Stimulated activated CD4-positive, alpha-beta T cell treated with anti-CD3 and anti-CD28 coated beads, Interleukin-1b, Interleukin-23, amount 100 ng/mL, for 24 hours (primary cell): ENCODE results near the gene UBE2D2.

Experiments used
- DNase-seq, 4 experiments: peaks; one replicate each; pipeline ENCODE4 v3.0.0-alpha.2; 2020; ENCODE audit warnings: low read depth in 4 of 4, low spot score in 1 of 4

Gene UBE2D2

DNA sequence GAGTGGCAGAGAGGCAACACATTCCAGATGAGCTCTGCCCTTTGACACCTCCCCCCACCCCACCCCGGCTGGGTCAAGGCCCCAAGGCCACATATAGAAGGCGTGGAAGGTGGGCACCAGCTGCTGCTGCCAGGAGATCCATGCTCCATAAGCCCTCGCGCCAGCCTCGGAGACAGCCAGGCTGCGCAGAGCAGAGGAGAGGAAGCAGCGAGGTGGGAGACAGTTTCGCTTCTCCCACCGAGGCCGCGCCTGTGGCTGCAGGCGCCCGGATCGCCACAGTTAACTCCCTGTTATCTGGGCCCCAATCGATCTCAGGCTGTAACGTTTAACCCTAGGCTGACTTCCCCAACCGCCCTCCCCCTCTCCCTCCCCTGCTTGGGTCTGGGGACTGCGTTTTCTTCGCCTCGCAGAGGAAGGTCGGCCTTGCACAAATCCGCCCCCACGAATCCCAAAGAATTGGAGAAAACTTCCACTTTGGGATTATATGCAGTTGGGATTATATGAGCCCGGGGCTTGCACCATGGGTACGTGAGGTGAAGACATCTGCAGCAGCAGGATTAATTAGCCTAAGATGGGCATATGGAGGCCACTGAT, 85.9 kb downstream of the UBE2D2 start:
- no peak for DNase-seq

DNA sequence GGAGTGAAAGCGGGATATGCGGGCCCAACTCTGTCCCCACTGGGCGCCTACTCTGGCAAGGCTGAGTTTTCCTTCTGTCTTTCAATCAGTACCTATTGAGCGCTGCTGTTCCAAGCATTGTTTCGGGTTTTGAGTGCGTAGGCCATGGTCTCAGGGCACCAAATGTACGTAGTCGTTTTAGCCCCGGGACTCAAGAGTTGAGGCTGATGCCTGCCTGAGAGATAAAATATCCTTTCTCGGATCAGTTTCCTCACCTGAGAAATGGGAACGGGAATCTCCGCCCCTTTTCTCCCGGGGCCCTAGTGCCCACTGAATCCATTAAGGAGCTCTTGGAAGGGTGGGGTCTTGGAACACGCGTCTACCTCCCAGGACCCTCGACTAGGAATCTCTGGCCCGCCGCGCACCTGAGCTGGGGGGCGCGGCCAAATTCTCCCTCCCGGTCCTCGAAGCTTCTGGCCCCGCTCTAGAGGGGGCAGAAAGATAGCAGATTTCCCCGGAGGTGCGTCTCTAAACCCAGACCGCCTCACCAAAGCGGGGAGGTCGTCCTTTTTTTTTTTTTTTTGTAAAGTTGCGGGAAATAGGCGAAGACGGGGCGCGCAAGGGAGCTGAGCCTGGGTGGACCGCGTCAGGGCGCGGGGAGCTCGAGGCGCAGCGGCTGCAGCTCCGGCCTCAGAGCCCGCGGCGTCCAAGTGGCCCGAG, 86.5 kb downstream of the UBE2D2 start:
- no peak for DNase-seq

DNA sequence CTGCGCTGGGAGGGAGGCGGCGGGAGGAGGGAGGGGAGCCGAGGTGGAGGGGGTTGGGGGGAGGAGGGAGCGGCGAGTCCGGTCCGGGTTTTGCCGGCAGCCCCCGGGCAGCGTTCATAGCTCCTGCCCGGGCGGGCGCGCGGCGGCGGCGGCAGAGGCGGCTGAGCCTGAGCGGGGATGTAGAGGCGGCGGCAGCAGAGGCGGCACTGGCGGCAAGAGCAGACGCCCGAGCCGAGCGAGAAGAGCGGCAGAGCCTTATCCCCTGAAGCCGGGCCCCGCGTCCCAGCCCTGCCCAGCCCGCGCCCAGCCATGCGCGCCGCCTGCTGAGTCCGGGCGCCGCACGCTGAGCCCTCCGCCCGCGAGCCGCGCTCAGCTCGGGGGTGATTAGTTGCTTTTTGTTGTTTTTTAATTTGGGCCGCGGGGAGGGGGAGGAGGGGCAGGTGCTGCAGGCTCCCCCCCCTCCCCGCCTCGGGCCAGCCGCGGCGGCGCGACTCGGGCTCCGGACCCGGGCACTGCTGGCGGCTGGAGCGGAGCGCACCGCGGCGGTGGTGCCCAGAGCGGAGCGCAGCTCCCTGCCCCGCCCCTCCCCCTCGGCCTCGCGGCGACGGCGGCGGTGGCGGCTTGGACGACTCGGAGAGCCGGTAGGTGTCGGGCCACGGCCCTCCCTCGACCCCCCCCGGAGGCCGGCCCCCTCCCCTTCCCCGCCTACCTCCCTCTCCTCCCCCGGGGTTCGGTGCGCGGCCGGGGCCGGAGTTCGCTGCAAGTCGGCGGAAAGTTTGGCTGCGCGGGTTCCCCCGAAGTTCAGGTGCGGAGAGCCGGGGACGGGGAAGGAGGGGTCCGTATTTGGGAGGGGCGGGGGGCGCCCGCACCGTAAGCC, 87.3 kb downstream of the UBE2D2 start, which contains the start of gene CXXC5:
Gene CXXC5, plus strand, starts transcription at position 145 of the 877 bp plus-strand sequence. CDS start 32,175 bp downstream, outside the sequence.
- peak in 1 of 4 experiments; percentile 46 for DNase-seq

DNA sequence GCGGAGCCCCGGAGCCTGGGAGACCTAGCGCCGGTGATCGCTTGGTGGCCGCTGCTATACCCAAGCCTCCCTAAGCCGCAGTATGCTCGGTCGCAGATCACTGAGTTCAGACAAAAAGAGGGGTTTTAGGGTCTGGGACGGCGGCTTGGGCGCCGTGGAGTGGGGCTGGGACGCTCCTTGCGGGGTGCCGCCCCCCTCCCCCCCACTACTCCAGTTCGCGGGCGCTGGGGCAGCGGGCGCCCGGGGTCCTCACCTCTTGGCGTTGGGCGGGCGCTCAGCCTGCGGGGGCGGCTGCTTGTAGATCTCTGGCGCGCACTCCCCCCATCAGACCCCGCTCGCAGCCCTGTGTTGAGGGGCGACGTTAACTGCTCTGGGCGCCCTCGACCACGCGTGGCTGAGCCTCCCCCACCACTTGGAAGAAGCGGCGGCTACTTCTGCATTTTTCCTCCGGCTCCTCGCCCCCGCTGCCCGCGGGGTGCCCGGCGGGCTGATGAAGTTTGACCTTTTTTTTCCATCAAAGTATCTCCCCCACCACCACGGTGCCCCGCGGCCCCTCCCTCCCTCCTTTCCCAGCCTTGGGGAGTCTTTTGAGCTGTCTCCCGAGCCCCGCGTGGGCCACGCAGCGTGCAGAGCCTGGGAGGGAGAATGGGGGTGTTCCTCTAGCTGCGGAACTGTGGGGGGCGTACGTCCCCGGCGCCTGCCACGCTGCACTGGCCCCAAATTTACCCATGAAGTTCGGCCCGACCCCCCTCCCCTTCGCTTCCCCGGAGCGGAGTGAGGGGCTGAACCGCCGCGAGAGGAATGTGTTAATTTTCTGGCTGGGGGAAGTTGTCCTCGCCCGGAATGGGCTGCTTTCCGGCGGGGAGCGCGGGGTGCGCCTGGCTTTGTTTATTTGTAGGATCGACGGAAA, 88.2 kb downstream of the UBE2D2 start:
- no peak for DNase-seq

DNA sequence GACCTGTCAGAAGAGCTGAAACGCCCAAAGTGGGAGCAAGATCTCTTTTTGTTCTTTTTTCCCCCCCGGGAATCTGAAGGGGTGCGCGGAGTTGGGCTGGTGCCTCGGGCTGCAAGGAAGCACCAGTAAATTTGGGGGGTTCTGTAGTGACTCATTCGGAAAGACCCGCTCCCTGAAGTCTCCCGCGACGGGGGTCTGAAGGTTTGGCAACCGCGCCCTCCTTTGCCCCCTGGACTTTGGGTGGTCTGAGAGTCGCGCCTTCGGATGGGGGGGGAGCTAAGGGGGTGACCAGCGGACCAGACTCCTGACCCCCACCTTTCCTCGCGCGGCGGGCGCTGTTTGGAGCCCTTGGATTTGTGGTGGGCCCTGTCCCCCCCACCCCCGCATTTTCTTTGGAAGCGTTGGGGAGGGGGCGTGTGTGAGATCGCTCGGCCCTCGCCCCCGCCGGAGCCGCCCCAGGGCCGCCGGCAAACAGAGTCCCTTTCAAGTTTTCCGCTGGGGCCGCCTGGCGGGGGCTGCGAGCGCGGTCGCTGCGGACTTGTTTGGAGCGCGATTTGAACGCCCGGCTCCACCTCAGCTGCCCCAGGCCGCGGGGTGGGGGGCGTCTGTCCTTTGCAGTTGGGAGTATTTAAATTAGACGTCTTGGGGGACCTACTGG, 89.0 kb downstream of the UBE2D2 start:
- DNase-seq: no peak

DNA sequence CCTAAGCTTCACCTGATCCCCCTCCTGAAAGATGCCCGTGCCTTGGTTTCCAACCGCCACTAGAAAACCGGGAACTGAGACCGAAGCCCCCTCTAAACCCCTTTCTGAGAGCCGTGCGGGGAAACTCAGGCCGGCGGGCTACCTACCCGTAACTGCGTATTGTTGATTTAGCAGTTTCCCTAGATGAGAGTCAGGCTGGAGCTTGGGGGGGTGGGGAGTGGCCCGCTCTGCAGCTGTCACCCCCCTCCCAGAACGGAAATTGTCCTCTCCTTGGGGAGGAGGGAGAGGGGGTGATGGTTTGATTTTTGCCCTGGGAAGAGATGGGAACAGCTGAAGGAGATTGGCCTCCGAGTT, 89.5 kb downstream of the UBE2D2 start:
- no peak for DNase-seq

DNA sequence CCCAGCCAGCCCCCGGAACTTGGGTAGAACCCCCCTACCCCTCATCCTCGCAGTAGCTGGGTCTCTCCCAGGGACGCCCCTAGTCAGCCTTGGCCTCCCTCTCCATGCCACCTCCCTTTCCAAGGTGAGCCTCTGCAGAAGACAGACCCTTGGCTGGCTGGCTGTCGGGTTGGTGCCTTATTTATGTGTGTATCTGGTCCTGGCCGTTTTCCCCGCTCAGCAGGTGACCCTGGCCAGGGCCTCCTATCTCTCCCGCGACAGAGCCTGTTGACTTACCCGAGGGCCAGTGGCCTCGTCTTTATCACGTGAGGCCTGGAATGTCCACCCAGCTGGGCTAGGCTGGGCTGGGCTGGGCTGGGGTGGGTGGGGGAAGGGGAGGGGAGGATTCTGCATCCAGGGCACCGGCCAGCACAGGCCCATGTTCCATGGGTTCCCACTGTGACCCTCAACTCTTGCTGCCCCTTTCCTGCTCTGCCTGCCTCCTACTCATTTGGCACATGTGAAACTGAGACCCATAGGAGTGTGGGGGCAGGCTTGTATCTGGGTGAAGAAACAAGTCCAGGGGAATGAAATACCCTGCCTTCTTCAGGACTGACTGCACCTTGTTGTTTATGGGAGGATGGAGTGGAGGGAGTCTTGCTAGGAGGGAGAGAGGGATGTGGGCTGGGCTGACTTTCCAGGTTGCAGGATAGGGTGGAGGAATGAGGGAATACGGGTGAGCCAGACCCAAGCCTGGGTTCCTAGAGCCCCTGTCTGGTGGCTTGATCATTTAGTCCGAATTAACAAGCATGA, 90.1 kb downstream of the UBE2D2 start:
- DNase-seq: no peak

DNA sequence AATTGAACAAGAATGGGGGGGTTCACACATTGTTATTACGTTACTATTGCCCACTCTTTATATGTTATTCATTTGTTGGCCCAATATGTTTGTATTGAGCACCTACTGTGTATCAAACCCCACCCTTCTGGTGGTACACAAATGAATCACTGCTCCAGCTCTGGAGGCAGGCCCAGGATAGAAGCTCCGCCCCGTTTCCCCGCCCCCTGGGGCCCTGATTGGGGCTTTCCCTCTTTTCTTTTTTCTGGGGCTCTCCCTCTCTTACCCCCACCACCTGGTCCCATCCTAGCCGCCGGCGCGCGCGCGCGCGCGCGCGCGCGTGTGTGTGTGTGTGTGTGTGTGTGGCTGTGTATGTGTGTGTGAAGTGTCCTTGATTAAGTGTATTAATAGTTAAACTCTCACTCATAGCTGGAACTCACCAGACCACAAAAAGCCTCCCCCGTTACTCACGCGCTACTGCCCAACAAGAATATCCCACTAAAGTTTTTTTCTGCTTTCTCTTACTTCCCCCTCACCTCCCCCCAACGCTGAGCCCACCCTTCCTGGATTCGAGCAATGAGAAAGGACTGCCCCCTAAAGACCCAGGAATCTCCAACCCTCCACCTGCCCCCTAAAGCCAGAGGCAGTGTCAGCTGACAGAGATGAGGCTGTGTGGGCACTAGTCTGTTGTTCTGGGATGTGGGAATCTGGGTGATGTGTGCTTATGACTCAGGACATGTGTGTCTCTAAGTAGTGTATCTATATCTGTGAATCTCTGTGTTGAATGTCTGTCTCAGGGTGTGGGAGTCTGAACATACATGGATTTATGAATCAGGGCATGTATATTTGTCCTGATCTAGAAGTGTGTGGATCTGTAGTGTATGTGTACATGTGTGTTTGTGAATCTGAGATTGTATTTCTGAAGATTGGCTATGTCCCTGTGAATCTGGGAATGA, 91.0 kb downstream of the UBE2D2 start:
- peak in 1 of 4 experiments; percentile 37 for DNase-seq

DNA sequence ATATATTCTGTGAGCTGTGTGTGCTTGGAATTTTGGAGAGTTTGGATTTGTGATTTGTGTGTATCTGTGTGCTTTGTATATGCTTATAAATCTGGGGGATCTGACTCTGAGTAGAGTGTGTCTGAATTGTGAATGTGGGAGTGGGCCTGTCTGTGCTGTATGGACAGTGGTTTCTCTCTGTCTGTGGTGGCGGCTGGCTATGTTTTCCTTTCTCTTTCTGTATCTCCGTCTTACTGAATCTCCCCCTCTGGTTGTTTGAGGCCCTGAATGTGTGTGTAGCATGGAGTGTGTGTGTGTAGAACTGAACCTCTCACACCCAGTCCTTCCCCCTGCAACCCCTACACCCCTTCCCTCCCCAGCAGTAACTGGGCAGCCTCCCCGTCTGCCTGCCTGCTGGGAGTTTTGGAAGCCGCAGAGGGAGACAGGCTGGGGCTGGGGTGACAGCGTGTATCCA, 91.7 kb downstream of the UBE2D2 start:
- no peak for DNase-seq

DNA sequence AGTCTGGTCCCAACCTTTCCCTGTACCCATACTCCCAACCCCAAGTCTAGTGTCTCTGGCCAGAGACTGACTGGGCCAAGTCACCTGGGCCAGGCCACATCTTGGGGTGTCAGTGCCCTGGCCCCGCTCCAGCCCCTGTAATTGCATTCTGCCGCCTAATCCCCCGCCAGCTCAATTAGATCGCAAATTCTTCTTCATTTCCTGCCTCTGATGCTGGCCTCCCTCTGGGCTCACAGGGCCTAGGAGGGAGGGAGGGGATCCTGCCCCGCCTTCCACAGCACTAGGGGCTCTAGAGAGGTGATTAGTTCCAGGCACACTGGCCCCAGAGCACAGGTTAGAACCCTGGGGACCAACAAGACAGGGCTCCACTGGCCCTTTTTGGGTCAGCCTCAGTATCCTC, 92.5 kb downstream of the UBE2D2 start:
- no peak for DNase-seq

DNA sequence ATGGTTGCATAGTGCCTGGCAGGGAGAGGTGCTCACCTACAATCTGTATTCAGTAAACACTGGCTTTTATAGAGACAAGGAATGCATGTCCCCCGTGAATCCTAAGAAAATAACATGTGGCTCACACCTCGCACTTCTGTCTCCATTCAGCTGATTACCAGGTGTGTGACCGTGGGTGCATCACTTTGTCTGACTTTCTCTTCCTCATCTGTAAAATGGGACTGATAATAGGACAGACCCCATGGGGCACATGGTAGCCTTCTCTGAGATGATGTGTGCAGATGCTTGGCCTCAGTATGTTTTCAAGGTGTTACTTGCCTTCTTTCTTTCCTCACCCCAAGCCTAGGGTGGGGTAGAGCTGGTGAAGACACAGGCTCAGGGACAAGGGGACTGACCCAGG, 93.3 kb downstream of the UBE2D2 start:
- no peak for DNase-seq

DNA sequence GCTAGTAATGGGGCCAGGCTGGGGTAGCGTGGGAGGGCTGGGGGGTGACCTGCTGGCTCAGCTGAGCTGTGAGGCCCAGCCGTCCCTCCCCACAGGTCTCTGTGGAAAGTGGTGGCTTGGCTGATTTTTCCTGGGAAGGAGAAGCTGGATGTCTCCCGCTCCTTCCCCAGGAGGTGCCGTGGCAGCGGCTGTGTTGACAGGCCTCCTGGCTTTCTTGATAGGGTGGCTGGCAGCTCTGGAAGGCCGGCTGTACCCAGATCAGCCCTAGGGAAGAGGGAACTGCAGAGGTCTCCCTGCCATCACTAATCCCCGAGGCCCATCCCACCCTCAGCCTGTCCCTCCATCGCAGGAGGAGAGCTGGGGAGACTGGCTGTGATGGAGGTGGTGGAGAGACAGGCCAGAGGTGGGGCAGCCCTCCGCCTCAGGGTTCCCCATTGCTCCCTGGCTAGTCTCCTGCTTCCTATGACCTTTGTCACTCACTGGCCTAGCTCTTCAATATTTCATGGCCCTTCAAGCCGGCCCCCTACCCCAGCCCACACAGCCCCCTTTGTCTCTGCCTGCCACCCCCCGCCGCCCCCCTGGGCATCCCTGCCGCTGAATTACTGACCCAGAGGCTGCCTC, 93.8 kb downstream of the UBE2D2 start:
- DNase-seq: no peak

DNA sequence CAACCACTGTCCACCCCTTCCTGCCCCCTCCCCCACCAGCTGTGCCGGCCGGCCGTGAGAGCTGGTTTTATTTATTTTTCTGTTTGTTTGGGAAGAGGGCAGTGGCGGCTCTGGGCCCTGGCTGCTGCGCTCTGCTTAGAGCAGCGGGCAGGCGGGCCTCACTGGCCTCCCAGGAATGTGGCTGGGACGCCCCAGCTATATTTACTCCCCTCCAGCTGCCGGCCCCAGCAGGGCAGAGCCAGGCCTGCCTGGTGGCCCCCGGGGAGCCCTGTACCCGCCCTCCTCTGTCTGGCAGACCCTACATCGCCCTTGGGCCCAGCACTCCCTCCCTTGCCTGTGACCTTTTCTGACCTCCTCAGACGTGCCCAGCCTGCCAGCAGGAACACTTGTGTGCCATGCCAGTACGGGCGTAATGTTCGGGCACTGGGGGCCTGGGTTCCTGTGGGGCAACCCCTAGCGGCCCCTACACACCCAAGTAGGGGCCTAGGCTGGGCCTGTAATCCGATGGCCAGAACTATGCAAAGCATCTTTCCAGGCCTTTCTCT, 94.7 kb downstream of the UBE2D2 start:
- DNase-seq: no peak

DNA sequence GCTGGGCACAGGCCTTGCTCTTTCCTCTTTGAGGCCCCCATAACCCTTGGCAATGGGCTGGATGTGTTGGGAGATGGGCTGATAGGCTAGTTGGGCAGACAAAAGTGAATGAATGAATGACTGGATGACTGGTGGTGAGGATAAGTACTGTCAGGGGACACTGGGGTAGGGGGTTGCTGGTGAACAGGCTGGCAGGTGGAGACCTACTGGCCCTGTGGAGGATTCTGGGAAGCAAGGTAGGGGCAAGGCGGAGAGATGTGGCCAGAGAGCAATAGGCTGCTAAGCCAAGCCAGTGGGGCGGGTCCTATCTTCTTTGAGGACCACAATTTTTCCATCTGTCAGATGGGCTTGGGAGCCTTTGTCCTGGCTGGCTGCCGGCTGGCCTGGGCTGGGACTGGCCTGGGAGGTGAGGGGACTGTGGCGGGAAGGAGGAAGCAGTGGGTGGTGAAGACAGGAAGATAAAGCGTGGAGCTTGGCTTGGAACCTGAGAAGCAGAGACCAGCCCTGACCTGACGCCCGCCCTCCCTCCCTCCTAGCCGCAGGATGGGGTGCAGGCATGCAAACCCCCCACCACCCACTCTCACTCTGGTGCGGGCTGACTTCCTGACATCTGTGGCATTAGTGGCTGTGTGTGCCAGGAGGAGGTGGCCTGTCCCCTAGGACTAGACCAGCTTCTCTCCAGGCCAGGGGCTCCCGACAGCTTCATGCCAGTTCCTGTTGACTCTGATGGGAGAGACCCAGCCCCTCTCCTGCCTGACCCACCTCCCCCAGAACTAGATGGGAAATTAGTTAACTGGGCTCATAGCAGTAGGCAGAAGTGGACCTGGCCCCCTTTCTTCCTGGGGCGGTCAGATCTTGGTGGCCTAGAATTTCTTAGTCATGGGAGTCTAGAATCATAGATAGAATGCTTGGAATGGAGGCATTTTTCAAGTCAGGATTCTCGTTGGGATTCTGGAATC, 96.5 kb downstream of the UBE2D2 start:
- no peak for DNase-seq

DNA sequence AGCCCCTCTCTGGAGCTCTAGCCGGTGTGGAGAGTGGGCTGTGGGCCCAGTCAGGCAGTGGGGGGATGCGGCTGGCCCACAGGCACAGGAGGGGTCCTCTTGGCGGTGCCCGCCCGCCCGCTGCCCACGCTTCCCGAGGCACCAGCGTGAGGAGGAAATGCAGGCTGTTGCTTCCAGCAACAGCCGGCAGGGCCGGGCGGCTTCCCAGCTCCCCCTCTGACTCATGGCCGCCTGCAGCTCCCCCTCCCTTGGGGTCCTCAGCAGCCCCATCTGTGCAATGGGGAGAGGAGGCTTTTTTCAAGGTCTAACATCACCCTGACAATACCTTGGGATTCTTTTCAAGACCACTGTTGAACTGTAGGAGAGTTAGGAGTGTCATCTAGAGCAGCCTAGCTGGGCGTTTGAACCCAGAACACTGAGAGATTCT, 97.4 kb downstream of the UBE2D2 start:
- DNase-seq: no peak

DNA sequence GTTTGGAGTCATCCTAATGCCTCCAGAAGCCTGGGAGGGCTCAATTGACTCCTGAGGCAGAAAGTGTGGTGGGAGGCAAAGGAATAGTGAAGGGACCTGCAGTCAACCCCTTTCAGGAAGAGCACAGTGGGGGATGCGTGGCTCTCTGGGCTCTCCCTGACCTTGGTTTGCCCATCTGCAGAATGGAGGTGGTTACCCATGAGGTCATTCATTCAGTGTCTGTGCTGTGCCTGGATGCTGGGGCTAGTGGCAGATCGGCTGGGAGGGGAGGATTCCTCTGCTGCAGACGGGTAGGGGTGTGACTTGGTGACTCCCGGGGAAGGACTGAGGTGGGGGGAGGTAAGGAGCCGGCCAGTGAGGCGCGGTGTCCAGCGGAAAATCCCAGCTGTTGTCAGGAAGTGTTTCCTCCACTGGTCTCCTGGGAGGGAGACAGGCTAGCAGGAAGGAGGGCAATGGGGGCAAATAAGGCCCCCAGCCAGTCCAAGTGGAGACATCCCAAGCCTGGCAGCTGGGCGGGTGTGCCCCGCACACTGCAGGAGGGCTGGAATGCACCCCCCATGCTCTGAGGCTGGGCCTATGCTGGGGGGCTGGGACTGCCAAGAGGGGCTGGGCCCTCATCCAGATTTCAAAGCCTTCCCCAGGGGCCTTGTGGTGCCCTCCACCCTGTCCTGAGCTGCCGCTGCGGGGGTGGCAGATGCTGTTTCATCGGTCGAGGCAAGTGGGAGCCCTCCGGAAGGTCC, 98.0 kb downstream of the UBE2D2 start:
- DNase-seq: no peak
